GM23338 (cell line): Measurements from ENCODE around the gene CCNF. TPM values are rescaled to one million over a fixed set of nuclear protein-coding genes. Genes with fewer than 3 reads are reported as not detected.

Experiments
- ATAC-seq: fragments of 200-7000 bp; cut with Tn5 transposase; 3 replicates; pipeline ENCODE4 v1.9.1; 2020
- DNase-seq: peaks from one replicate; pipeline ENCODE4 v3.0.0-alpha.2; 2015; ENCODE audit warnings: low spot score
- H2AFZ ChIP-seq: fragments of 200-600 bp; sonication (generic); 2 replicates; pipeline ENCODE4 v1.8.0; 2016; ENCODE audit warnings: antibody characterized with exemption, mild to moderate bottlenecking, moderate library complexity
- H3F3A ChIP-seq: fragments of 200-600 bp; sonication (generic); replicated peaks from 2 replicates; pipeline ENCODE4 v1.8.0; 2017; ENCODE audit warnings: antibody characterized with exemption, mixed run types, low read depth
- H3K27ac ChIP-seq: fragments of 200-600 bp; sonication (generic); 2 replicates; pipeline ENCODE4 v1.6.1; 2016; ENCODE audit warnings: low read depth
- H3K27me3 ChIP-seq: fragments of 200-600 bp; sonication (generic); 2 replicates; pipeline ENCODE4 v1.8.0; 2016; ENCODE audit warnings: mild to moderate bottlenecking, mixed run types, moderate library complexity; ENCODE audit not compliant: insufficient read depth
- H3K36me3 ChIP-seq: fragments of 200-600 bp; sonication (generic); 2 replicates; pipeline ENCODE4 v1.8.0; 2016; ENCODE audit warnings: mild to moderate bottlenecking; ENCODE audit not compliant: insufficient read depth
- H3K4me1 ChIP-seq: fragments of 200-600 bp; sonication (generic); 2 replicates; pipeline ENCODE4 v1.8.0; 2016; ENCODE audit warnings: mild to moderate bottlenecking, moderate library complexity; ENCODE audit not compliant: insufficient read depth
- H3K4me2 ChIP-seq: fragments of 200-600 bp; sonication (generic); 2 replicates; pipeline ENCODE4 v1.7.1; 2017; ENCODE audit warnings: mixed run types
- H3K4me3 ChIP-seq: fragments of 200-600 bp; sonication (generic); 2 replicates; pipeline ENCODE4 v1.6.1; 2016; ENCODE audit warnings: mixed run types
- H3K79me2 ChIP-seq: fragments of 200-600 bp; sonication (generic); replicated peaks from 2 replicates; pipeline ENCODE4 v1.8.0; 2017; ENCODE audit warnings: mild to moderate bottlenecking; ENCODE audit not compliant: insufficient read depth
- H3K9me2 ChIP-seq: fragments of 200-600 bp; sonication (generic); 2 replicates; pipeline ENCODE4 v1.8.0; 2017; ENCODE audit not compliant: insufficient read depth
- H4K20me1 ChIP-seq: fragments of 200-600 bp; sonication (generic); replicated peaks from 2 replicates; pipeline ENCODE4 v1.8.0; 2017; ENCODE audit warnings: mild to moderate bottlenecking; ENCODE audit not compliant: insufficient read depth
- H3K27ac Mint-ChIP-seq: 2 replicates; pipeline ENCODE4 v1.8.0; 2020; ENCODE audit warnings: inconsistent platforms, mild to moderate bottlenecking, moderate library complexity, mixed read lengths
- H3K27me3 Mint-ChIP-seq: 3 replicates; pipeline ENCODE4 v1.8.0; 2022; ENCODE audit warnings: low read depth, mild to moderate bottlenecking, moderate library complexity, mixed read lengths, inconsistent platforms; ENCODE audit not compliant: insufficient read depth, poor library complexity
- H3K36me3 Mint-ChIP-seq: 3 replicates; pipeline ENCODE4 v1.8.0; 2021; ENCODE audit warnings: low read depth, mild to moderate bottlenecking, inconsistent platforms, moderate library complexity, mixed read lengths
- H3K4me1 Mint-ChIP-seq: 3 replicates; pipeline ENCODE4 v1.8.0; 2020; ENCODE audit warnings: mild to moderate bottlenecking, inconsistent platforms, mixed read lengths
- H3K4me3 Mint-ChIP-seq: 3 replicates; pipeline ENCODE4 v1.8.0; 2021; ENCODE audit warnings: moderate library complexity, mild to moderate bottlenecking, inconsistent platforms, mixed read lengths
- H3K9me3 Mint-ChIP-seq: 3 replicates; pipeline ENCODE4 v1.8.0; 2020; ENCODE audit warnings: moderate library complexity, mild to moderate bottlenecking, inconsistent platforms, mixed read lengths
- CREB1 ChIP-seq: fragments of 250-450 bp; sonication (Bioruptor Pico); IDR thresholded peaks from 2 replicates; pipeline ENCODE4 v1.5.0; 2020; ENCODE audit warnings: low read depth, mild to moderate bottlenecking, moderate library complexity
- ETS1 ChIP-seq: IDR thresholded peaks from 2 replicates; pipeline ENCODE4 v1.6.1; 2016; ENCODE audit warnings: antibody characterized with exemption
- EZH2 ChIP-seq: fragments of 200-600 bp; sonication (generic); IDR thresholded peaks from one replicate; pipeline ENCODE4 v1.8.0; 2017; ENCODE audit warnings: antibody characterized with exemption, mild to moderate bottlenecking, low read depth; ENCODE audit not compliant: unreplicated experiment
- EZH2phosphoT487 ChIP-seq: fragments of 200-600 bp; sonication (generic); IDR thresholded peaks from one replicate; pipeline ENCODE4 v1.8.1; 2018; ENCODE audit warnings: antibody characterized with exemption; ENCODE audit not compliant: unreplicated experiment
- JUNB ChIP-seq: IDR thresholded peaks from one replicate; pipeline ENCODE4 v1.6.1; 2016; ENCODE audit warnings: antibody characterized with exemption; ENCODE audit not compliant: unreplicated experiment
- NANOG ChIP-seq: IDR thresholded peaks from 2 replicates; pipeline ENCODE4 v1.6.1; 2016; ENCODE audit warnings: antibody characterized with exemption, borderline replicate concordance
- POLR2AphosphoS5 ChIP-seq: IDR thresholded peaks from 2 replicates; pipeline ENCODE4 v1.6.1; 2016; ENCODE audit warnings: antibody characterized with exemption, low read depth
- REST ChIP-seq: IDR thresholded peaks from one replicate; pipeline ENCODE4 v1.6.1; 2018; ENCODE audit warnings: antibody characterized with exemption; ENCODE audit not compliant: unreplicated experiment
- STAT1 ChIP-seq: IDR thresholded peaks from one replicate; pipeline ENCODE4 v1.6.1; 2016; ENCODE audit warnings: antibody characterized with exemption; ENCODE audit not compliant: unreplicated experiment
- polyA plus RNA-seq: library from polyadenylated mRNA; unstranded; fragments of >200 nt; fragmentation: Nextera tagmentation; extraction: Ambion mirVana; gene quantifications from 2 replicates; pipeline ENCODE4 v1.2.1, GENCODE V29; 2016
- total RNA-seq: library from RNA; depleted of rRNA; stranded (reverse); fragments of >200 nt; shearing (Covaris generic); gene quantifications from 2 replicates; pipeline ENCODE4 v1.2.3, GENCODE V29; 2014
- TF ChIP-seq, protein P1 (sequence below), 2 experiments: fragments of 200-600 bp in 1 of 2; sonication (generic) in 1 of 2; conservative IDR thresholded peaks; 2 replicates each; pipeline versions ENCODE4 v1.5.1 to v1.6.1; 2016 to 2017; ENCODE audit warnings: antibody characterized with exemption in 2 of 2, low read depth in 2 of 2, mild to moderate bottlenecking in 2 of 2, moderate library complexity in 1 of 2
- TF ChIP-seq, protein P2 (sequence below): fragments of 250-450 bp; sonication (Bioruptor Pico); IDR thresholded peaks from 2 replicates; pipeline ENCODE4 v1.5.0; 2020; ENCODE audit warnings: mild to moderate bottlenecking, moderate library complexity

CCNF gene
- total and polyA plus RNA-seq, 2 experiments from 2014 or later, result 21.2 to 54.2 TPM

GRCh38 chr16:2438121-2438520 is 8.9 kb downstream of the CCNF start:
- Histone ChIP-seq H3K27ac (no peak overlapping the region), H3K9me2 (no peaks in the 10 kb centered on the region), H3K36me3 (peaks cover 7% of the 10 kb centered on the region), H3K4me1 (no peaks in the 10 kb centered on the region), H3F3A (no peaks in the 10 kb centered on the region), H4K20me1 (peaks cover 9% of the 10 kb centered on the region; the same call in 1 of the 2 replicates), H3K27me3 (no peaks in the 10 kb centered on the region), H2AFZ (no peak overlapping the region), H3K79me2 (no peaks in the 10 kb centered on the region), H3K4me3 (no peak overlapping the region), H3K4me2 (no peak overlapping the region)
- H3K27me3 Mint-ChIP-seq, result peaks cover 6% of the 10 kb centered on the region
- peaks cover 78% of the 10 kb centered on the region for H3K36me3 Mint-ChIP-seq
- ATAC-seq, result no peak
- H3K9me3 Mint-ChIP-seq, result no peaks in the 10 kb centered on the region
- TF ChIP-seq ETS1, result no peak
- TF ChIP-seq EZH2, result no peak
- no peak for TF ChIP-seq STAT1
- no peak for TF ChIP-seq CREB1 (CRISPR knock-in tag)
- TF ChIP-seq JUNB, result no peak
- no peak for TF ChIP-seq NANOG
- TF ChIP-seq POLR2AphosphoS5, result no peak
- TF ChIP-seq, protein P1, sequence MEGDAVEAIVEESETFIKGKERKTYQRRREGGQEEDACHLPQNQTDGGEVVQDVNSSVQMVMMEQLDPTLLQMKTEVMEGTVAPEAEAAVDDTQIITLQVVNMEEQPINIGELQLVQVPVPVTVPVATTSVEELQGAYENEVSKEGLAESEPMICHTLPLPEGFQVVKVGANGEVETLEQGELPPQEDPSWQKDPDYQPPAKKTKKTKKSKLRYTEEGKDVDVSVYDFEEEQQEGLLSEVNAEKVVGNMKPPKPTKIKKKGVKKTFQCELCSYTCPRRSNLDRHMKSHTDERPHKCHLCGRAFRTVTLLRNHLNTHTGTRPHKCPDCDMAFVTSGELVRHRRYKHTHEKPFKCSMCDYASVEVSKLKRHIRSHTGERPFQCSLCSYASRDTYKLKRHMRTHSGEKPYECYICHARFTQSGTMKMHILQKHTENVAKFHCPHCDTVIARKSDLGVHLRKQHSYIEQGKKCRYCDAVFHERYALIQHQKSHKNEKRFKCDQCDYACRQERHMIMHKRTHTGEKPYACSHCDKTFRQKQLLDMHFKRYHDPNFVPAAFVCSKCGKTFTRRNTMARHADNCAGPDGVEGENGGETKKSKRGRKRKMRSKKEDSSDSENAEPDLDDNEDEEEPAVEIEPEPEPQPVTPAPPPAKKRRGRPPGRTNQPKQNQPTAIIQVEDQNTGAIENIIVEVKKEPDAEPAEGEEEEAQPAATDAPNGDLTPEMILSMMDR (conservative IDR thresholded peaks at IDR 0.05; ENCODE audit: low read depth in 2 of 2), result no peak
- TF ChIP-seq, protein P2, sequence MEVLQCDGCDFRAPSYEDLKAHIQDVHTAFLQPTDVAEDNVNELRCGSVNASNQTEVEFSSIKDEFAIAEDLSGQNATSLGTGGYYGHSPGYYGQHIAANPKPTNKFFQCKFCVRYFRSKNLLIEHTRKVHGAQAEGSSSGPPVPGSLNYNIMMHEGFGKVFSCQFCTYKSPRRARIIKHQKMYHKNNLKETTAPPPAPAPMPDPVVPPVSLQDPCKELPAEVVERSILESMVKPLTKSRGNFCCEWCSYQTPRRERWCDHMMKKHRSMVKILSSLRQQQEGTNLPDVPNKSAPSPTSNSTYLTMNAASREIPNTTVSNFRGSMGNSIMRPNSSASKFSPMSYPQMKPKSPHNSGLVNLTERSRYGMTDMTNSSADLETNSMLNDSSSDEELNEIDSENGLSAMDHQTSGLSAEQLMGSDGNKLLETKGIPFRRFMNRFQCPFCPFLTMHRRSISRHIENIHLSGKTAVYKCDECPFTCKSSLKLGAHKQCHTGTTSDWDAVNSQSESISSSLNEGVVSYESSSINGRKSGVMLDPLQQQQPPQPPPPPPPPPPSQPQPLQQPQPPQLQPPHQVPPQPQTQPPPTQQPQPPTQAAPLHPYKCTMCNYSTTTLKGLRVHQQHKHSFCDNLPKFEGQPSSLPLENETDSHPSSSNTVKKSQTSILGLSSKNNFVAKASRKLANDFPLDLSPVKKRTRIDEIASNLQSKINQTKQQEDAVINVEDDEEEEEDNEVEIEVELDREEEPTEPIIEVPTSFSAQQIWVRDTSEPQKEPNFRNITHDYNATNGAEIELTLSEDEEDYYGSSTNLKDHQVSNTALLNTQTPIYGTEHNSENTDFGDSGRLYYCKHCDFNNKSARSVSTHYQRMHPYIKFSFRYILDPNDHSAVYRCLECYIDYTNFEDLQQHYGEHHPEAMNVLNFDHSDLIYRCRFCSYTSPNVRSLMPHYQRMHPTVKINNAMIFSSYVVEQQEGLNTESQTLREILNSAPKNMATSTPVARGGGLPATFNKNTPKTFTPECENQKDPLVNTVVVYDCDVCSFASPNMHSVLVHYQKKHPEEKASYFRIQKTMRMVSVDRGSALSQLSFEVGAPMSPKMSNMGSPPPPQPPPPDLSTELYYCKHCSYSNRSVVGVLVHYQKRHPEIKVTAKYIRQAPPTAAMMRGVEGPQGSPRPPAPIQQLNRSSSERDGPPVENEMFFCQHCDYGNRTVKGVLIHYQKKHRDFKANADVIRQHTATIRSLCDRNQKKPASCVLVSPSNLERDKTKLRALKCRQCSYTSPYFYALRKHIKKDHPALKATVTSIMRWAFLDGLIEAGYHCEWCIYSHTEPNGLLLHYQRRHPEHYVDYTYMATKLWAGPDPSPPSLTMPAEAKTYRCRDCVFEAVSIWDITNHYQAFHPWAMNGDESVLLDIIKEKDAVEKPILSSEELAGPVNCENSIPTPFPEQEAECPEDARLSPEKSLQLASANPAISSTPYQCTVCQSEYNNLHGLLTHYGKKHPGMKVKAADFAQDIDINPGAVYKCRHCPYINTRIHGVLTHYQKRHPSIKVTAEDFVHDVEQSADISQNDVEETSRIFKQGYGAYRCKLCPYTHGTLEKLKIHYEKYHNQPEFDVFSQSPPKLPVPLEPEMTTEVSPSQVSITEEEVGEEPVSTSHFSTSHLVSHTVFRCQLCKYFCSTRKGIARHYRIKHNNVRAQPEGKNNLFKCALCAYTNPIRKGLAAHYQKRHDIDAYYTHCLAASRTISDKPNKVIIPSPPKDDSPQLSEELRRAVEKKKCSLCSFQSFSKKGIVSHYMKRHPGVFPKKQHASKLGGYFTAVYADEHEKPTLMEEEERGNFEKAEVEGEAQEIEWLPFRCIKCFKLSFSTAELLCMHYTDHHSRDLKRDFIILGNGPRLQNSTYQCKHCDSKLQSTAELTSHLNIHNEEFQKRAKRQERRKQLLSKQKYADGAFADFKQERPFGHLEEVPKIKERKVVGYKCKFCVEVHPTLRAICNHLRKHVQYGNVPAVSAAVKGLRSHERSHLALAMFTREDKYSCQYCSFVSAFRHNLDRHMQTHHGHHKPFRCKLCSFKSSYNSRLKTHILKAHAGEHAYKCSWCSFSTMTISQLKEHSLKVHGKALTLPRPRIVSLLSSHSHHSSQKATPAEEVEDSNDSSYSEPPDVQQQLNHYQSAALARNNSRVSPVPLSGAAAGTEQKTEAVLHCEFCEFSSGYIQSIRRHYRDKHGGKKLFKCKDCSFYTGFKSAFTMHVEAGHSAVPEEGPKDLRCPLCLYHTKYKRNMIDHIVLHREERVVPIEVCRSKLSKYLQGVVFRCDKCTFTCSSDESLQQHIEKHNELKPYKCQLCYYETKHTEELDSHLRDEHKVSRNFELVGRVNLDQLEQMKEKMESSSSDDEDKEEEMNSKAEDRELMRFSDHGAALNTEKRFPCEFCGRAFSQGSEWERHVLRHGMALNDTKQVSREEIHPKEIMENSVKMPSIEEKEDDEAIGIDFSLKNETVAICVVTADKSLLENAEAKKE (CRISPR knock-in tag), result no peak
- no peak for TF ChIP-seq EZH2phosphoT487
- TF ChIP-seq REST, result no peak
- H3K4me3 Mint-ChIP-seq, result no peak overlapping the region
- H3K27ac Mint-ChIP-seq, result no peak overlapping the region
- H3K4me1 Mint-ChIP-seq, result no peaks in the 10 kb centered on the region
- no peak for DNase-seq
